PC-3 (cell line): ENCODE data around the gene RIPOR2.

Experiments used
- EZH2 ChIP-seq: fragments of 300-600 bp; sonication (generic); IDR thresholded peaks from one replicate; pipeline ENCODE4 v1.6.1; 2017; ENCODE audit warnings: antibody characterized with exemption, mild to moderate bottlenecking, low read length; ENCODE audit not compliant: unreplicated experiment
- TF ChIP-seq, protein P1 (sequence below): fragments of 300-600 bp; sonication (generic); conservative IDR thresholded peaks from 2 replicates; pipeline ENCODE4 v1.5.1; 2017; ENCODE audit warnings: antibody characterized with exemption, low read depth, mild to moderate bottlenecking, low read length

- TF ChIP-seq, protein P1, sequence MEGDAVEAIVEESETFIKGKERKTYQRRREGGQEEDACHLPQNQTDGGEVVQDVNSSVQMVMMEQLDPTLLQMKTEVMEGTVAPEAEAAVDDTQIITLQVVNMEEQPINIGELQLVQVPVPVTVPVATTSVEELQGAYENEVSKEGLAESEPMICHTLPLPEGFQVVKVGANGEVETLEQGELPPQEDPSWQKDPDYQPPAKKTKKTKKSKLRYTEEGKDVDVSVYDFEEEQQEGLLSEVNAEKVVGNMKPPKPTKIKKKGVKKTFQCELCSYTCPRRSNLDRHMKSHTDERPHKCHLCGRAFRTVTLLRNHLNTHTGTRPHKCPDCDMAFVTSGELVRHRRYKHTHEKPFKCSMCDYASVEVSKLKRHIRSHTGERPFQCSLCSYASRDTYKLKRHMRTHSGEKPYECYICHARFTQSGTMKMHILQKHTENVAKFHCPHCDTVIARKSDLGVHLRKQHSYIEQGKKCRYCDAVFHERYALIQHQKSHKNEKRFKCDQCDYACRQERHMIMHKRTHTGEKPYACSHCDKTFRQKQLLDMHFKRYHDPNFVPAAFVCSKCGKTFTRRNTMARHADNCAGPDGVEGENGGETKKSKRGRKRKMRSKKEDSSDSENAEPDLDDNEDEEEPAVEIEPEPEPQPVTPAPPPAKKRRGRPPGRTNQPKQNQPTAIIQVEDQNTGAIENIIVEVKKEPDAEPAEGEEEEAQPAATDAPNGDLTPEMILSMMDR = no peak
- no peak for TF ChIP-seq EZH2
These were observed 33.9 kb downstream of the RIPOR2 start for GRCh38 chr6:24901698-24902328.
